H1 (cell line): ENCODE results near the gene ANXA3. TPM values are rescaled to one million over a fixed set of nuclear protein-coding genes. Genes with fewer than 3 reads are reported as not detected.

Experiments used
- MAX ChIP-seq: IDR thresholded peaks from 2 replicates; pipeline ENCODE4 v1.6.1; 2012; ENCODE audit warnings: inconsistent platforms
- NANOG ChIP-seq: IDR thresholded peaks from 2 replicates; pipeline ENCODE4 v1.6.1; 2011; ENCODE audit warnings: low read length, low read depth, mild to moderate bottlenecking, inconsistent platforms; ENCODE audit not compliant: insufficient read depth, poor library complexity, severe bottlenecking
- POLR2AphosphoS5 ChIP-seq: IDR thresholded peaks from 2 replicates; pipeline ENCODE4 v1.6.1; 2011; ENCODE audit warnings: low read depth, low read length
- POU5F1 ChIP-seq: IDR thresholded peaks from 2 replicates; pipeline ENCODE4 v1.6.1; 2011; ENCODE audit warnings: low read depth, mild to moderate bottlenecking, low read length, moderate library complexity
- RAD21 ChIP-seq, 2 experiments: IDR thresholded peaks in 1 of 2; conservative IDR thresholded peaks in 1 of 2; 2 replicates each; pipeline ENCODE4 v1.6.1; 2011; ENCODE audit warnings: low read depth in 2 of 2, low read length in 2 of 2, improper control_type of control experiment in 1 of 2, inconsistent platforms in 1 of 2, mild to moderate bottlenecking in 1 of 2, moderate library complexity in 1 of 2
- RNF2 ChIP-seq: fragments of 200-900, 300-1000 bp; sonication (generic); IDR thresholded peaks from 2 replicates; pipeline ENCODE4 v1.7.1; 2016; ENCODE audit warnings: borderline replicate concordance, low read depth, mild to moderate bottlenecking, antibody characterized with exemption, low read length; ENCODE audit not compliant: poor library complexity, severe bottlenecking; ENCODE audit errors: missing control alignments
- polyA plus RNA-seq, 7 experiments: library from polyadenylated mRNA; depleted of rRNA in 3 of 7; stranded (reverse) in 5 of 7; unstranded in 2 of 7; fragments of >200 nt in 5 of 7; fragments of 200-250 nt in 2 of 7; gene quantifications; 1 replicate in 5 of 7; 2 replicates in 1 of 7; 4 replicates in 1 of 7; pipeline versions ENCODE4 v1.2.1 to v1.2.3, GENCODE V29; 2011 to 2013; ENCODE audit warnings: missing spikeins in 2 of 7, mixed read lengths in 2 of 7
- total RNA-seq: library from RNA; stranded (reverse); fragmentation: NEBNext Ultra II Directional; extraction: Animal tissue kit (Norgen Biotek cat#: 25700); gene quantifications from 2 replicates; pipeline ENCODE4 v1.2.1, GENCODE V29; 2021
- TF ChIP-seq, protein P1 (sequence below): IDR thresholded peaks from 2 replicates; pipeline ENCODE4 v1.6.1; 2012; ENCODE audit warnings: inconsistent platforms
- TF ChIP-seq, protein P2 (sequence below): IDR thresholded peaks from 2 replicates; pipeline ENCODE4 v1.6.1; 2011; ENCODE audit warnings: low read length, improper control_type of control experiment

ANXA3 gene
- total and polyA plus RNA-seq, 2 of the 8 experiments (the other 6 are each of a cell fraction or from before 2014, with no cell fraction given): 10.3 to 27.3 TPM

DNA sequence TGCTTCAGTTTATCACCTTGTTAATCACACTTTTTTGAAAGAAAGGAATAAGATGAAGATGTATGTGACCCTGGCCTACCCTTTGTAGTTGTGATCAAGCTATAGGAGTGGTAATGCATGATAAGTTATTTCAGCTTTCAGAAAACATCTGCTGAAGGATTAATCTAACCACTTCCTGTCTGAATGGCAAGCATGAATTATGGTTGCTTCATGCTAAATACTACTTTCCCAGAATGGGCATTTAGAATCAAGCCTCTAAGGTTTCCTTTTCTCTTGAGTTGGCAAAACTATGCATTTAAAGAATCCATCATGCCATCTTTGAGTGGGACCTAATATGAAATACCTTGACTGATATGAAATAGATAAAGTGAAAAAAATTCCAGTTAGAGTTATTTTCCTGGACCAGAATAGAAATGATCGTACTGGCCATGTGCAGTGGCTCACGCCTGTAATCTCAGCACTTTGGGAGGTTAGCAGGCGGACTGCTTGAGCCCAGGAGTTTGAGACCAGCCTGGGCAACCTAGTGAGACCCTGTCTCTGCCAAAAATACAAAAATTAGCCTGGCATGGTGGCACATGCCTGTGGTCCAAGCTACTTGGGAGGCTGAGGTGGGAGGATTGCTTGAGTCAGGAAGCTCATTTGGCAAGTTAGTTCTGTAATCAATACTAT, 59.1 kb downstream of the ANXA3 start (continued):
- TF ChIP-seq, protein P1, sequence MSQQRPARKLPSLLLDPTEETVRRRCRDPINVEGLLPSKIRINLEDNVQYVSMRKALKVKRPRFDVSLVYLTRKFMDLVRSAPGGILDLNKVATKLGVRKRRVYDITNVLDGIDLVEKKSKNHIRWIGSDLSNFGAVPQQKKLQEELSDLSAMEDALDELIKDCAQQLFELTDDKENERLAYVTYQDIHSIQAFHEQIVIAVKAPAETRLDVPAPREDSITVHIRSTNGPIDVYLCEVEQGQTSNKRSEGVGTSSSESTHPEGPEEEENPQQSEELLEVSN: no peak
- no peak for TF ChIP-seq POLR2AphosphoS5
- no peak for TF ChIP-seq RAD21 (IDR thresholded peaks at IDR 0.05 in 1 of 2, conservative IDR thresholded peaks at IDR 0.05 in 1 of 2; ENCODE audit: low read depth in 2 of 2, low read length in 2 of 2)
- no peak for TF ChIP-seq POU5F1
- no peak for TF ChIP-seq MAX
- TF ChIP-seq, protein P2, sequence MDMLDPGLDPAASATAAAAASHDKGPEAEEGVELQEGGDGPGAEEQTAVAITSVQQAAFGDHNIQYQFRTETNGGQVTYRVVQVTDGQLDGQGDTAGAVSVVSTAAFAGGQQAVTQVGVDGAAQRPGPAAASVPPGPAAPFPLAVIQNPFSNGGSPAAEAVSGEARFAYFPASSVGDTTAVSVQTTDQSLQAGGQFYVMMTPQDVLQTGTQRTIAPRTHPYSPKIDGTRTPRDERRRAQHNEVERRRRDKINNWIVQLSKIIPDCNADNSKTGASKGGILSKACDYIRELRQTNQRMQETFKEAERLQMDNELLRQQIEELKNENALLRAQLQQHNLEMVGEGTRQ: no peak
- TF ChIP-seq NANOG: no peak
- TF ChIP-seq RNF2: no peak
- TF ChIP-seq, all 59 proteins: peak for 0
